IMR-90 (cell line): ENCODE data around the gene BAMBI. TPM values are rescaled to one million over a fixed set of nuclear protein-coding genes. Genes with fewer than 3 reads are reported as not detected.

Experiments used
- ATAC-seq: fragments of 200-7000 bp; cut with Tn5 transposase; 2 replicates; pipeline ENCODE4 v1.9.1; 2020; ENCODE audit warnings: low read depth, mild to moderate bottlenecking, moderate library complexity
- BruUV-seq: library from RNA; stranded (reverse); fragments of 400-500 nt; replicated peaks from 2 replicates; lab custom pipeline; 2021; lab: Mats Ljungman, UMichigan
- CTCF ChIA-PET: fragments of 300-600 bp; formaldehyde crosslinking; extraction: SDS; loops from one replicate; lab custom pipeline; 2021; ENCODE audit warnings: antibody characterized with exemption; lab: Yijun Ruan, JAX
- POLR2A ChIA-PET: fragments of 300-600 bp; sonication (Branson Sonifier 250); formaldehyde crosslinking; loops from one replicate; lab custom pipeline; 2022; ENCODE audit warnings: antibody characterized with exemption; ENCODE audit not compliant: unreplicated experiment; lab: Charles Lee
- DNase-seq: peaks from one replicate; pipeline ENCODE4 v3.0.0; 2013
- H2AFZ ChIP-seq: replicated peaks from 2 replicates; pipeline ENCODE3; 2013; ENCODE audit warnings: low read length, mild to moderate bottlenecking; ENCODE audit not compliant: poor library complexity
- H2AK5ac ChIP-seq: 2 replicates; pipeline ENCODE4 v1.6.1; 2013; ENCODE audit warnings: low read depth, low read length, inconsistent platforms
- H2AK9ac ChIP-seq: replicated peaks from 2 replicates; pipeline ENCODE3; 2013; ENCODE audit warnings: mild to moderate bottlenecking, low read depth, low read length, moderate library complexity; ENCODE audit not compliant: poor library complexity
- H2BK120ac ChIP-seq: 2 replicates; pipeline ENCODE4 v1.6.1; 2013; ENCODE audit warnings: low read depth, low read length, inconsistent platforms
- H2BK15ac ChIP-seq: 3 replicates; pipeline ENCODE4 v1.6.1; 2013; ENCODE audit warnings: low read depth, low read length, inconsistent platforms
- H2BK20ac ChIP-seq: 2 replicates; pipeline ENCODE4 v1.6.1; 2013; ENCODE audit warnings: low read depth, mild to moderate bottlenecking, inconsistent platforms, low read length, moderate library complexity
- H2BK5ac ChIP-seq: 2 replicates; pipeline ENCODE4 v1.6.1; 2013; ENCODE audit warnings: mild to moderate bottlenecking, low read depth, low read length, inconsistent platforms; ENCODE audit not compliant: poor library complexity, severe bottlenecking
- H3K14ac ChIP-seq: replicated peaks from 2 replicates; pipeline ENCODE4 v1.6.1; 2013; ENCODE audit warnings: low read depth, low read length, inconsistent platforms
- H3K18ac ChIP-seq: 2 replicates; pipeline ENCODE4 v1.6.1; 2013; ENCODE audit warnings: low read depth, low read length, control low read depth
- H3K23ac ChIP-seq: 2 replicates; pipeline ENCODE4 v1.6.1; 2013; ENCODE audit warnings: low read depth, low read length, inconsistent platforms
- H3K27ac ChIP-seq: 2 replicates; pipeline ENCODE4 v1.5.1; 2013; ENCODE audit warnings: mild to moderate bottlenecking, control low read depth, low read length; ENCODE audit not compliant: insufficient read depth
- H3K27me3 ChIP-seq: 2 replicates; pipeline ENCODE4 v1.6.1; 2013; ENCODE audit warnings: low read length; ENCODE audit not compliant: control insufficient read depth, insufficient read depth
- H3K36me3 ChIP-seq: 2 replicates; pipeline ENCODE4 v1.6.1; 2013; ENCODE audit warnings: low read length, mixed read lengths; ENCODE audit not compliant: control insufficient read depth, insufficient read depth
- H3K4ac ChIP-seq: 2 replicates; pipeline ENCODE4 v1.6.1; 2013; ENCODE audit warnings: low read depth, low read length, inconsistent platforms
- H3K4me1 ChIP-seq: 2 replicates; pipeline ENCODE4 v1.6.1; 2013; ENCODE audit warnings: low read length, mixed read lengths; ENCODE audit not compliant: control insufficient read depth, insufficient read depth
- H3K4me2 ChIP-seq: 2 replicates; pipeline ENCODE4 v1.6.1; 2013; ENCODE audit warnings: low read depth, mild to moderate bottlenecking, control low read depth, low read length, moderate library complexity
- H3K4me3 ChIP-seq: 2 replicates; pipeline ENCODE4 v1.5.1; 2013; ENCODE audit warnings: low read depth, mild to moderate bottlenecking, control low read depth, low read length, moderate library complexity; ENCODE audit not compliant: insufficient read depth
- H3K56ac ChIP-seq: 2 replicates; pipeline ENCODE4 v1.6.1; 2013; ENCODE audit warnings: low read length, inconsistent platforms; ENCODE audit not compliant: insufficient read depth; ENCODE audit errors: extremely low read depth
- H3K79me1 ChIP-seq, 2 experiments: 2 replicates each; pipeline ENCODE4 v1.6.1; 2013; ENCODE audit warnings: low read length in 2 of 2, inconsistent platforms in 1 of 2, low read depth in 1 of 2
- H3K9ac ChIP-seq: 2 replicates; pipeline ENCODE4 v1.6.1; 2013; ENCODE audit warnings: low read depth, low read length, control low read depth
- H3K9me1 ChIP-seq: 2 replicates; pipeline ENCODE4 v1.6.1; 2013; ENCODE audit warnings: low read length, inconsistent platforms; ENCODE audit not compliant: insufficient read depth
- H3K9me3 ChIP-seq: 2 replicates; pipeline ENCODE4 v1.6.1; 2013; ENCODE audit warnings: low read length; ENCODE audit not compliant: control insufficient read depth, insufficient read depth
- H4K20me1 ChIP-seq: 2 replicates; pipeline ENCODE4 v1.6.1; 2013; ENCODE audit warnings: low read length, inconsistent platforms; ENCODE audit not compliant: insufficient read depth
- H4K5ac ChIP-seq: 2 replicates; pipeline ENCODE4 v1.6.1; 2013; ENCODE audit warnings: mild to moderate bottlenecking, low read depth, low read length, control low read depth
- H4K8ac ChIP-seq, 2 experiments: 2 replicates each; pipeline ENCODE4 v1.6.1; 2013; ENCODE audit warnings: low read depth in 2 of 2, low read length in 2 of 2, control low read depth in 1 of 2, inconsistent platforms in 1 of 2
- H4K91ac ChIP-seq: 2 replicates; pipeline ENCODE4 v1.6.1; 2013; ENCODE audit warnings: low read depth, low read length, inconsistent platforms; ENCODE audit not compliant: insufficient read depth
- RCOR1 ChIP-seq: IDR thresholded peaks from 2 replicates; pipeline ENCODE4 v1.6.1; 2012; ENCODE audit warnings: mild to moderate bottlenecking, low read length, improper control_type of control experiment; ENCODE audit not compliant: insufficient replicate concordance
- WGBS, 2 experiments: methylation state at CpG; one replicate each; pipeline versions ENCODE4 v1.1.5 to v1.1.7; 2013; ENCODE audit warnings: missing lambda C conversion rate in 2 of 2; ENCODE audit not compliant: insufficient read length in 1 of 2; ENCODE audit errors: extremely low coverage in 2 of 2; 5-methylcytosine and 5-hydroxymethylcytosine counted together
- dilution Hi-C: fragments of 300-500 bp; cut with HindIII; formaldehyde crosslinking; loops from one replicate; pipeline ENCODE4 v1.14.3; 2018; ENCODE audit warnings: low sequenced_read_pairs; ENCODE audit not compliant: unreplicated experiment
- in situ Hi-C: fragments of 300-500 bp; cut with MboI; formaldehyde crosslinking; loops from 3 replicates; pipeline ENCODE4 v1.14.3; 2019; ENCODE audit warnings: low sequenced_read_pairs, inconsistent platforms, mixed read lengths
- intact Hi-C: fragments of 100-400 bp; cut with micrococcal nuclease; formaldehyde crosslinking; loops from 2 replicates; pipeline ENCODE4 v1.10.0; 2022
- polyA plus RNA-seq, 3 experiments: library from polyadenylated mRNA; depleted of rRNA; stranded (reverse); fragments of >200 nt; gene quantifications; 2 replicates each; pipeline ENCODE4 v1.2.3, GENCODE V29; 2012; ENCODE audit warnings: low replicate concordance in 1 of 3
- total RNA-seq: library from RNA; depleted of rRNA; stranded (reverse); fragments of >200 nt; gene quantifications from 2 replicates; pipeline ENCODE4 v1.2.3, GENCODE V29; 2012

Gene BAMBI
- total and polyA plus RNA-seq, 2 of the 4 experiments (the other 2 are of a cell fraction): 14.4 to 19.4 TPM

DNA sequence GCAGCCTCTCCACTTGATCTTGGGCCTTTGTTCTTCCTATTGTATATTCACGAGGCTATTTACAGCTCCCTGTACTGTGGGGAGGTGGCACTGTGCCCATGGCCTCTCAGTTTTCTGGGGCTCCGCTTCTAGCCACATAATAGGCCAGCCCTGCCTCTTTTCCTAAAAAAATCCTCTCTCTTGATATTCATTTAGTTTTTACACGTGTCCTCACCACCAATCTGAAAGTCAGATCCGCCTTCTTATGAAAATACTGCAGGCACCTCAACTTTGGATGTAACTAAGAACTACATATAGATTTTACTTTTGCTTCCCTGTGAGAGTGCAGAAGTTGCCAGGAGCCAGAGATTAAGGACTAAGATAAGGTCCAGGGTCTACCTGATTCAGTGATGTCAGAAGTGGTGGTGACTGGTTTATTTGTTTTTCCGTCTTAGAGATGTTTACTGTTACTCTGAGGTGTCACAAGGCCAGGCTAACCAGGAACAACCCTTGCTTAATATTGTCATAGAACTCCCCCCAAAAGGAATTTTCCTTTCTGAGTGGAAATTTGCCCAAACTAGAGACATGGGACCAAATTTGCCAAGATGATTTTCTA lies 7.8 kb downstream of the BAMBI start:
- dilution Hi-C loops: no loop called here
- no TSS peak for BruUV-seq
- POLR2A ChIA-PET: no interaction called here

More for the DNA sequence above, 7.8 kb downstream of the BAMBI start:
- in situ Hi-C loops (loop anchor here (25.0 kb wide), 1 partner anchor 102 kb away; no protein-coding TSS in a partner anchor), intact Hi-C loops (no loop called here)
- TF ChIP-seq RCOR1: no peak
- Histone ChIP-seq H2BK120ac (no peak overlapping the region), H3K27ac (no peak overlapping the region), H3K9me1 (peaks cover 5% of the 10 kb centered on the region; the same call in 1 of the 2 replicates), H3K4me1 (peaks cover 4% of the 10 kb centered on the region), H3K4me2 (no peak overlapping the region), H3K18ac (no peak overlapping the region), H2AK5ac (no peak overlapping the region), H2BK20ac (no peak overlapping the region), H3K9me3 (no peaks in the 10 kb centered on the region), H3K14ac (no peak overlapping the region), H2BK5ac (no peak overlapping the region), H4K8ac (no peak overlapping the region), H3K56ac (no peak overlapping the region), H3K4me3 (no peak overlapping the region), H3K27me3 (no peaks in the 10 kb centered on the region), H3K79me1 (peaks cover 6 to 16% of the 10 kb centered on the region in 2 experiments; a peak in 3 of 4 replicates), H3K4ac (no peak overlapping the region), H4K20me1 (peaks cover 11% of the 10 kb centered on the region), H4K5ac (no peak overlapping the region), H3K36me3 (peaks cover 10% of the 10 kb centered on the region), H2AFZ (no peak overlapping the region), H3K23ac (no peak overlapping the region), H2AK9ac (no peak overlapping the region), H4K91ac (no peak overlapping the region), H2BK15ac (no peak overlapping the region), H3K9ac (no peak overlapping the region)
- ATAC-seq: no peak
- CTCF ChIA-PET: interaction anchor here (0.6 kb wide), 1 partner anchor 283 kb away, joined by 5 read pairs; no protein-coding TSS in a partner anchor
- DNase-seq: no peak
- WGBS, 2 experiments: no CpG with 5 or more reads among the region's 5 CpGs
